GM23338 (cell line): ENCODE data around the gene PPFIA2. TPM values are rescaled to one million over a fixed set of nuclear protein-coding genes. Genes with fewer than 3 reads are reported as not detected.

Source experiments
- ATAC-seq: fragments of 200-7000 bp; cut with Tn5 transposase; 3 replicates; pipeline ENCODE4 v1.9.1; 2020
- DNase-seq: peaks from one replicate; pipeline ENCODE4 v3.0.0-alpha.2; 2015; ENCODE audit warnings: low spot score
- H2AFZ ChIP-seq: fragments of 200-600 bp; sonication (generic); 2 replicates; pipeline ENCODE4 v1.8.0; 2016; ENCODE audit warnings: antibody characterized with exemption, mild to moderate bottlenecking, moderate library complexity
- H3F3A ChIP-seq: fragments of 200-600 bp; sonication (generic); replicated peaks from 2 replicates; pipeline ENCODE4 v1.8.0; 2017; ENCODE audit warnings: antibody characterized with exemption, mixed run types, low read depth
- H3K27ac ChIP-seq: fragments of 200-600 bp; sonication (generic); 2 replicates; pipeline ENCODE4 v1.6.1; 2016; ENCODE audit warnings: low read depth
- H3K27me3 ChIP-seq: fragments of 200-600 bp; sonication (generic); 2 replicates; pipeline ENCODE4 v1.8.0; 2016; ENCODE audit warnings: mild to moderate bottlenecking, mixed run types, moderate library complexity; ENCODE audit not compliant: insufficient read depth
- H3K36me3 ChIP-seq: fragments of 200-600 bp; sonication (generic); 2 replicates; pipeline ENCODE4 v1.8.0; 2016; ENCODE audit warnings: mild to moderate bottlenecking; ENCODE audit not compliant: insufficient read depth
- H3K4me1 ChIP-seq: fragments of 200-600 bp; sonication (generic); 2 replicates; pipeline ENCODE4 v1.8.0; 2016; ENCODE audit warnings: mild to moderate bottlenecking, moderate library complexity; ENCODE audit not compliant: insufficient read depth
- H3K4me2 ChIP-seq: fragments of 200-600 bp; sonication (generic); 2 replicates; pipeline ENCODE4 v1.7.1; 2017; ENCODE audit warnings: mixed run types
- H3K4me3 ChIP-seq: fragments of 200-600 bp; sonication (generic); 2 replicates; pipeline ENCODE4 v1.6.1; 2016; ENCODE audit warnings: mixed run types
- H3K79me2 ChIP-seq: fragments of 200-600 bp; sonication (generic); replicated peaks from 2 replicates; pipeline ENCODE4 v1.8.0; 2017; ENCODE audit warnings: mild to moderate bottlenecking; ENCODE audit not compliant: insufficient read depth
- H3K9me2 ChIP-seq: fragments of 200-600 bp; sonication (generic); 2 replicates; pipeline ENCODE4 v1.8.0; 2017; ENCODE audit not compliant: insufficient read depth
- H4K20me1 ChIP-seq: fragments of 200-600 bp; sonication (generic); replicated peaks from 2 replicates; pipeline ENCODE4 v1.8.0; 2017; ENCODE audit warnings: mild to moderate bottlenecking; ENCODE audit not compliant: insufficient read depth
- H3K27ac Mint-ChIP-seq: 2 replicates; pipeline ENCODE4 v1.8.0; 2020; ENCODE audit warnings: inconsistent platforms, mild to moderate bottlenecking, moderate library complexity, mixed read lengths
- H3K27me3 Mint-ChIP-seq: 3 replicates; pipeline ENCODE4 v1.8.0; 2022; ENCODE audit warnings: low read depth, mild to moderate bottlenecking, moderate library complexity, mixed read lengths, inconsistent platforms; ENCODE audit not compliant: insufficient read depth, poor library complexity
- H3K36me3 Mint-ChIP-seq: 3 replicates; pipeline ENCODE4 v1.8.0; 2021; ENCODE audit warnings: low read depth, mild to moderate bottlenecking, inconsistent platforms, moderate library complexity, mixed read lengths
- H3K4me1 Mint-ChIP-seq: 3 replicates; pipeline ENCODE4 v1.8.0; 2020; ENCODE audit warnings: mild to moderate bottlenecking, inconsistent platforms, mixed read lengths
- H3K4me3 Mint-ChIP-seq: 3 replicates; pipeline ENCODE4 v1.8.0; 2021; ENCODE audit warnings: moderate library complexity, mild to moderate bottlenecking, inconsistent platforms, mixed read lengths
- H3K9me3 Mint-ChIP-seq: 3 replicates; pipeline ENCODE4 v1.8.0; 2020; ENCODE audit warnings: moderate library complexity, mild to moderate bottlenecking, inconsistent platforms, mixed read lengths
- CREB1 ChIP-seq: fragments of 250-450 bp; sonication (Bioruptor Pico); IDR thresholded peaks from 2 replicates; pipeline ENCODE4 v1.5.0; 2020; ENCODE audit warnings: low read depth, mild to moderate bottlenecking, moderate library complexity
- CTCF ChIP-seq, 2 experiments: fragments of 200-600 bp in 1 of 2; sonication (generic) in 1 of 2; conservative IDR thresholded peaks; 2 replicates each; pipeline versions ENCODE4 v1.5.1 to v1.6.1; 2016 to 2017; ENCODE audit warnings: antibody characterized with exemption in 2 of 2, low read depth in 2 of 2, mild to moderate bottlenecking in 2 of 2, moderate library complexity in 1 of 2
- ETS1 ChIP-seq: IDR thresholded peaks from 2 replicates; pipeline ENCODE4 v1.6.1; 2016; ENCODE audit warnings: antibody characterized with exemption
- EZH2 ChIP-seq: fragments of 200-600 bp; sonication (generic); IDR thresholded peaks from one replicate; pipeline ENCODE4 v1.8.0; 2017; ENCODE audit warnings: antibody characterized with exemption, mild to moderate bottlenecking, low read depth; ENCODE audit not compliant: unreplicated experiment
- JUNB ChIP-seq: IDR thresholded peaks from one replicate; pipeline ENCODE4 v1.6.1; 2016; ENCODE audit warnings: antibody characterized with exemption; ENCODE audit not compliant: unreplicated experiment
- ZNF114 ChIP-seq: fragments of 250-450 bp; sonication (Bioruptor Pico); IDR thresholded peaks from 2 replicates; pipeline ENCODE4 v1.5.0; 2020; ENCODE audit warnings: mild to moderate bottlenecking, moderate library complexity
- ZNF462 ChIP-seq: fragments of 250-450 bp; sonication (Bioruptor Pico); IDR thresholded peaks from 2 replicates; pipeline ENCODE4 v1.5.0; 2020; ENCODE audit warnings: mild to moderate bottlenecking, moderate library complexity
- polyA plus RNA-seq: library from polyadenylated mRNA; unstranded; fragments of >200 nt; fragmentation: Nextera tagmentation; extraction: Ambion mirVana; gene quantifications from 2 replicates; pipeline ENCODE4 v1.2.1, GENCODE V29; 2016
- total RNA-seq: library from RNA; depleted of rRNA; stranded (reverse); fragments of >200 nt; shearing (Covaris generic); gene quantifications from 2 replicates; pipeline ENCODE4 v1.2.3, GENCODE V29; 2014

The PPFIA2 gene
- total and polyA plus RNA-seq, 2 experiments from 2014 or later, result 5.4 to 7.2 TPM

- TF ChIP-seq ZNF462 (CRISPR knock-in tag), result no peak
Observed at GRCh38 chr12:81626406-81626805, 132.7 kb downstream of the PPFIA2 start (continued).

- Histone ChIP-seq H3K27ac (no peak overlapping the region), H3K27me3 (no peaks in the 10 kb centered on the region), H3K4me3 (no peak overlapping the region), H3K79me2 (no peaks in the 10 kb centered on the region), H3F3A (no peaks in the 10 kb centered on the region), H2AFZ (no peak overlapping the region), H3K4me2 (no peak overlapping the region), H3K9me2 (no peaks in the 10 kb centered on the region), H4K20me1 (no peaks in the 10 kb centered on the region), H3K4me1 (no peaks in the 10 kb centered on the region), H3K36me3 (no peaks in the 10 kb centered on the region)
- Mint-ChIP-seq H3K27ac (no peak overlapping the region), H3K4me3 (no peak overlapping the region), H3K9me3 (no peaks in the 10 kb centered on the region), H3K36me3 (no peaks in the 10 kb centered on the region), H3K27me3 (no peaks in the 10 kb centered on the region), H3K4me1 (peaks cover 2% of the 10 kb centered on the region; the same call in 1 of the 3 replicates)
- DNase-seq (no peak), ATAC-seq (no peak)
- TF ChIP-seq EZH2 (no peak), JUNB (no peak), CREB1 (CRISPR knock-in tag) (no peak), ZNF462 (CRISPR knock-in tag) (no peak), ETS1 (no peak), CTCF (conservative IDR thresholded peaks at IDR 0.05; ENCODE audit: low read depth in 2 of 2) (no peak), ZNF114 (no peak)
Observed at GRCh38 chr12:81617915-81618314, 141.2 kb downstream of the PPFIA2 start.
